ENCODE measurements around the gene PLEKHO1.

PLEKHO1 gene

GRCh38 chr1:150110116-150110515, 39.6 kb upstream of the PLEKHO1 start:
- no peak for ATAC-seq (ENCODE audit: low read depth)
- no peak for TF ChIP-seq CTCF (IDR thresholded peaks at IDR 0.05; ENCODE audit: poor library complexity, severe bottlenecking)
- Histone ChIP-seq H3K9me3 (ENCODE audit: severe bottlenecking) (no peaks in the 10 kb centered on the region), H3K4me1 (ENCODE audit: insufficient read depth, poor library complexity, severe bottlenecking) (no peaks in the 10 kb centered on the region), H3K27me3 (ENCODE audit: insufficient read depth, poor library complexity, severe bottlenecking) (no peaks in the 10 kb centered on the region), H3K4me3 (ENCODE audit: severe bottlenecking) (no peak overlapping the region), H3K36me3 (ENCODE audit: low read depth) (0 out of 2 replicates have a peak, but pooled peaks cover 5% of the 10 kb centered on the region), H3K27ac (ENCODE audit: poor library complexity, severe bottlenecking) (no peak overlapping the region)
- no peak for DNase-seq (ENCODE audit: low spot score)

- Histone ChIP-seq H3K27me3 (ENCODE audit: insufficient read depth, poor library complexity, severe bottlenecking) (no peaks in the 10 kb centered on the region), H3K36me3 (ENCODE audit: low read depth) (0 out of 2 replicates have a peak, but pooled peaks cover 5% of the 10 kb centered on the region), H3K4me3 (ENCODE audit: severe bottlenecking) (no peak overlapping the region), H3K9me3 (ENCODE audit: severe bottlenecking) (no peaks in the 10 kb centered on the region), H3K27ac (ENCODE audit: poor library complexity, severe bottlenecking) (no peak overlapping the region), H3K4me1 (ENCODE audit: insufficient read depth, poor library complexity, severe bottlenecking) (no peaks in the 10 kb centered on the region)
- DNase-seq (ENCODE audit: low spot score) (no peak), ATAC-seq (ENCODE audit: low read depth) (no peak)
- TF ChIP-seq CTCF (IDR thresholded peaks at IDR 0.05; ENCODE audit: poor library complexity, severe bottlenecking) = no peak
Measured at GRCh38 chr1:150111670-150112069, 38.0 kb upstream of the PLEKHO1 start.

GRCh38 chr1:150115121-150115520, 34.6 kb upstream of the PLEKHO1 start:
- Histone ChIP-seq H3K27me3 (ENCODE audit: insufficient read depth, poor library complexity, severe bottlenecking) (no peaks in the 10 kb centered on the region), H3K4me1 (ENCODE audit: insufficient read depth, poor library complexity, severe bottlenecking) (no peaks in the 10 kb centered on the region), H3K36me3 (ENCODE audit: low read depth) (peaks cover 9% of the 10 kb centered on the region; the same call in 1 of the 2 replicates), H3K9me3 (ENCODE audit: severe bottlenecking) (no peaks in the 10 kb centered on the region), H3K4me3 (ENCODE audit: severe bottlenecking) (no peak overlapping the region), H3K27ac (ENCODE audit: poor library complexity, severe bottlenecking) (no peak overlapping the region)
- TF ChIP-seq CTCF (IDR thresholded peaks at IDR 0.05; ENCODE audit: poor library complexity, severe bottlenecking) = no peak
- DNase-seq (ENCODE audit: low spot score) (no peak), ATAC-seq (ENCODE audit: low read depth) (no peak)

GRCh38 chr1:150118716-150119115, 31.0 kb upstream of the PLEKHO1 start:
- Histone ChIP-seq H3K27ac (ENCODE audit: poor library complexity, severe bottlenecking) (no peak overlapping the region), H3K27me3 (ENCODE audit: insufficient read depth, poor library complexity, severe bottlenecking) (no peaks in the 10 kb centered on the region), H3K4me1 (ENCODE audit: insufficient read depth, poor library complexity, severe bottlenecking) (no peaks in the 10 kb centered on the region), H3K9me3 (ENCODE audit: severe bottlenecking) (no peaks in the 10 kb centered on the region), H3K36me3 (ENCODE audit: low read depth) (peaks cover 3% of the 10 kb centered on the region; the same call in 1 of the 2 replicates), H3K4me3 (ENCODE audit: severe bottlenecking) (no peak overlapping the region)
- no peak for ATAC-seq (ENCODE audit: low read depth)
- no peak for TF ChIP-seq CTCF (IDR thresholded peaks at IDR 0.05; ENCODE audit: poor library complexity, severe bottlenecking)
- DNase-seq (ENCODE audit: low spot score) = no peak

GRCh38 chr1:150121236-150121862, 28.4 kb upstream of the PLEKHO1 start:
- Histone ChIP-seq H3K36me3 (ENCODE audit: low read depth) (peaks cover 3% of the 10 kb centered on the region; the same call in 1 of the 2 replicates), H3K4me1 (ENCODE audit: insufficient read depth, poor library complexity, severe bottlenecking) (no peaks in the 10 kb centered on the region), H3K27ac (ENCODE audit: poor library complexity, severe bottlenecking) (peak overlapping the region; percentile 4), H3K4me3 (ENCODE audit: severe bottlenecking) (no peak overlapping the region), H3K27me3 (ENCODE audit: insufficient read depth, poor library complexity, severe bottlenecking) (no peaks in the 10 kb centered on the region), H3K9me3 (ENCODE audit: severe bottlenecking) (no peaks in the 10 kb centered on the region)
- TF ChIP-seq CTCF (IDR thresholded peaks at IDR 0.05; ENCODE audit: poor library complexity, severe bottlenecking) = no peak
- no peak for DNase-seq (ENCODE audit: low spot score)
- ATAC-seq (ENCODE audit: low read depth) = peak; percentile 74

Measured in RWPE2 (cell line).